Activated naive CD4-positive, alpha-beta T cell treated with anti-CD3 and anti-CD28 coated beads, Interleukin-2, amount 50 U/mL, for 72 hours (primary cell): ENCODE data around the gene CORO6. TPM values are rescaled to one million over a fixed set of nuclear protein-coding genes. Genes with fewer than 3 reads are reported as not detected.

Source experiments
- ATAC-seq, 2 donors: fragments of 150-1000 bp; cut with Tn5 transposase; 2 replicates each; pipeline ENCODE4 v1.10.0; 2021; ENCODE audit warnings: mild to moderate bottlenecking in 2 of 2, moderate library complexity in 2 of 2
- DNase-seq, 2 donors: peaks; one replicate each; pipeline ENCODE4 v3.0.0; 2021 to 2022; ENCODE audit warnings: low spot score in 2 of 2
- H3K27ac Mint-ChIP-seq, 2 donors: one replicate each; pipeline ENCODE4 v1.8.0; 2022; ENCODE audit warnings: mild to moderate bottlenecking in 2 of 2, mixed read lengths in 2 of 2
- H3K36me3 Mint-ChIP-seq, 2 donors: one replicate each; pipeline ENCODE4 v1.8.0; 2022; ENCODE audit warnings: mixed read lengths in 2 of 2
- H3K9me3 Mint-ChIP-seq, 2 donors: one replicate each; pipeline ENCODE4 v1.8.0; 2022; ENCODE audit warnings: mixed read lengths in 2 of 2
- total RNA-seq, 2 donors: library from RNA; stranded (reverse); gene quantifications; one replicate each; pipeline ENCODE4 v1.2.3, GENCODE V29; 2022

CORO6 gene
- total RNA-seq, 2 donors from 2014 or later: 17.3 to 47.3 TPM

GRCh38 chr17:29578626-29579485, 43.9 kb downstream of the CORO6 start:
- peak in 1 of 2 donors; percentile 50 for DNase-seq
- ATAC-seq: no peak
- Mint-ChIP-seq H3K9me3 (no peaks in the 10 kb centered on the region), H3K27ac (peak overlapping the region in 1 of 2 donors; percentile 90), H3K36me3 (peaks cover 15 to 28% of the 10 kb centered on the region in 2 donors)

GRCh38 chr17:29577385-29578211, 45.1 kb downstream of the CORO6 start:
- Mint-ChIP-seq H3K36me3 (peaks cover 15 to 26% of the 10 kb centered on the region in 2 donors), H3K9me3 (no peaks in the 10 kb centered on the region), H3K27ac (peak overlapping the region in 1 of 2 donors; percentile 55)
- no peak for ATAC-seq
- peak in 1 of 2 donors; percentile 45 for DNase-seq

GRCh38 chr17:29577001-29577370, 45.7 kb downstream of the CORO6 start:
- no peak overlapping the region for H3K27ac Mint-ChIP-seq
- DNase-seq: peak in 1 of 2 donors; percentile 52
- no peaks in the 10 kb centered on the region for H3K9me3 Mint-ChIP-seq
- no peak for ATAC-seq
- peaks cover 15 to 21% of the 10 kb centered on the region in 2 donors for H3K36me3 Mint-ChIP-seq

GRCh38 chr17:29576214-29577000, 46.3 kb downstream of the CORO6 start:
- ATAC-seq (no peak), DNase-seq (peak in 1 of 2 donors; percentile 52)
- Mint-ChIP-seq H3K36me3 (peaks cover 15 to 21% of the 10 kb centered on the region in 2 donors), H3K27ac (no peak overlapping the region), H3K9me3 (no peaks in the 10 kb centered on the region)

GRCh38 chr17:29575511-29576213, 47.0 kb downstream of the CORO6 start:
- ATAC-seq (no peak), DNase-seq (no peak)
- peaks cover 9 to 17% of the 10 kb centered on the region in 2 donors for H3K36me3 Mint-ChIP-seq
- no peaks in the 10 kb centered on the region for H3K9me3 Mint-ChIP-seq
- H3K27ac Mint-ChIP-seq: peak overlapping the region in 1 of 2 donors; percentile 65

GRCh38 chr17:29574732-29575510, 47.8 kb downstream of the CORO6 start:
- Mint-ChIP-seq H3K27ac (peak overlapping the region; percentile 61 to 65), H3K36me3 (peaks cover 2 to 12% of the 10 kb centered on the region in 2 donors), H3K9me3 (no peaks in the 10 kb centered on the region)
- no peak for DNase-seq
- ATAC-seq: no peak

- DNase-seq (no peak), ATAC-seq (no peak)
- peak overlapping the region; percentile 65 to 72 for H3K27ac Mint-ChIP-seq
- no peaks in the 10 kb centered on the region for H3K9me3 Mint-ChIP-seq
- H3K36me3 Mint-ChIP-seq: peaks cover 0 to 10% of the 10 kb centered on the region in 2 donors
Observed at GRCh38 chr17:29573871-29574731, 48.6 kb downstream of the CORO6 start.

GRCh38 chr17:29573558-29573869, 49.2 kb downstream of the CORO6 start:
- Mint-ChIP-seq H3K27ac (peak overlapping the region; percentile 65 to 72), H3K9me3 (no peaks in the 10 kb centered on the region), H3K36me3 (peaks cover 0 to 10% of the 10 kb centered on the region in 2 donors)
- no peak for ATAC-seq
- no peak for DNase-seq

GRCh38 chr17:29572691-29573557, 49.8 kb downstream of the CORO6 start:
- DNase-seq: peak; percentile 59 to 68
- H3K36me3 Mint-ChIP-seq: peaks cover 0 to 10% of the 10 kb centered on the region in 2 donors
- no peaks in the 10 kb centered on the region for H3K9me3 Mint-ChIP-seq
- ATAC-seq: peak in 1 of 2 donors; percentile 24
- peak overlapping the region; percentile 55 to 72 for H3K27ac Mint-ChIP-seq

- ATAC-seq: no peak
- Mint-ChIP-seq H3K27ac (no peak overlapping the region), H3K36me3 (peaks cover 0 to 10% of the 10 kb centered on the region in 2 donors), H3K9me3 (no peaks in the 10 kb centered on the region)
- no peak for DNase-seq
Observed at GRCh38 chr17:29571883-29572681, 50.6 kb downstream of the CORO6 start.

- Mint-ChIP-seq H3K36me3 (peaks cover 0 to 10% of the 10 kb centered on the region in 2 donors), H3K9me3 (no peaks in the 10 kb centered on the region), H3K27ac (no peak overlapping the region)
- ATAC-seq (no peak), DNase-seq (no peak)
Observed at GRCh38 chr17:29571486-29571882, 51.2 kb downstream of the CORO6 start.

- H3K27ac Mint-ChIP-seq: no peak overlapping the region
- no peaks in the 10 kb centered on the region for H3K9me3 Mint-ChIP-seq
- peaks cover 5 to 15% of the 10 kb centered on the region in 2 donors for H3K36me3 Mint-ChIP-seq
- no peak for ATAC-seq
- DNase-seq: no peak
Observed at GRCh38 chr17:29570521-29570920, 52.2 kb downstream of the CORO6 start.

- no peak for ATAC-seq
- peaks cover 5 to 15% of the 10 kb centered on the region in 2 donors for H3K36me3 Mint-ChIP-seq
- no peak for DNase-seq
- no peaks in the 10 kb centered on the region for H3K9me3 Mint-ChIP-seq
- peak overlapping the region; percentile 78 to 88 for H3K27ac Mint-ChIP-seq
Observed at GRCh38 chr17:29569245-29569950, 53.3 kb downstream of the CORO6 start.
